ACHN (cell line): ENCODE data around the gene ZNF366.
A peak's percentile ranks its signal among the peaks of the same experiment; 100 is the strongest.

Experiments
- DNase-seq: peaks from one replicate; pipeline ENCODE4 v3.0.0-alpha.2; 2015
- in situ Hi-C: cut with HindIII; loops from 2 replicates; pipeline ENCODE4 v1.10.0; 2017; ENCODE audit warnings: low sequenced_read_pairs, low pct_ligation_motif_present, low pct_unique_long_range_greater_than_20kb

Gene ZNF366

DNA sequence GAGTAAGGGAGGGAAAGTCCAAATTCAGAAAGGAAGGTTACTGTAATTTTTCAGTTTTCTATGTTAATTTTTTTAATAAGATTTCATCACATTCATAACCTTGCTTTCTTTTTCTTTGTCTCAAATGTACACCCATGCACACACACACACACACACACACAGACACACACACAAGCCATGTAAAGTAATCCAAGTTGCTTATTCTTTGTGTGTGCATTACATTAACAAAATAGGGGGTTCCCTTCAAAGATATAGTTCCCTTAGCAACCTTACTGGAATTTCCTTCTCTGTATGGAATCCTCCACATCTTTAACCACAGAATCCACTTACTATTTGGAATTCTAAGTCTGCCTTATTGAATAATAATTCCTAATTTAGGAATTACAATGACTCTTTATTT is 32.7 kb downstream of the ZNF366 start:
- DNase-seq, result no peak
- in situ Hi-C loops, result no loop called here

- DNase-seq, result no peak
- in situ Hi-C loops, result no loop called here
Measured at GRCh38 chr5:72474046-72474500, 33.1 kb downstream of the ZNF366 start.

GRCh38 chr5:72472666-72473422 is 34.4 kb downstream of the ZNF366 start:
- in situ Hi-C loops, result no loop called here
- no peak for DNase-seq

GRCh38 chr5:72472031-72472430 is 35.2 kb downstream of the ZNF366 start:
- DNase-seq, result no peak
- in situ Hi-C loops, result no loop called here

GRCh38 chr5:72470826-72471225 is 36.4 kb downstream of the ZNF366 start:
- in situ Hi-C loops, result no loop called here
- DNase-seq, result peak; percentile 19

DNA sequence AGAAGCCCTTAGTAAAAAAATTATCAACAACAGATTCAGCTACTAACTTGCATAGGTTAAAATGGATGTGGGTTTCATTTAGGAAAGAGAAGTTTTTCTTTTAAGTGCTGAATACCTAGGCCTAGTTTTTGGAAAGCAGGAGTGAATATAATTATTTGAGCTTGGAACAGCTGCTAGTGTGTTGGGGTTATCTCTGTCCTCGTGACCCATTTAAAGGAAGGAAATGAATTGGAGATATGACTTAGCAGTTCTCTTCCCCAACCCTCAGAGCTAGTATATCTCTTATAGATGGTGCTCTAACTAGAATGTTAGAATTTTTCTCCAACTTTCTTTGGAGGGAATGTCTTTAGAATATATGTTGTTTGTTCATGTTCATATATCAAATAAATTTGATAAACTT is 38.6 kb downstream of the ZNF366 start:
- DNase-seq, result no peak
- in situ Hi-C loops, result no loop called here

DNA sequence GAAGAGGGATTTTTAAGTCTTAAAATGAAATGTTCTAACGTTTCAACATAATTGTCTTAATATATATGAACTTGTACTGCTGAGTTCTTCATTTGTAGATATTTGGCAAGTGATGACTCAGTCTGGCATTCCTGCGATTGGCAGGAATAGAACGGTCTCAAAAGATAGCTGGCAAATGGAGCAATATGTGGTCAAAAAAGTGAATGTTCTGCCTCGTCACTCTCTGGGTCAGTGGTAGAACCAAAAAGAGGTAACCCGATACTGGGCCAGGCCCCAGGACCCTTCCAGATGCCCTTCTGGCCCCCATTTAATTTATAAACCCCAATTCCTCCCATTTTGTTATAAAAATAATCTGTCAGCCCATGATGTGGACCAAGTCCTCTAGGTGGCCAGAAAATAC is 39.2 kb downstream of the ZNF366 start:
- no peak for DNase-seq
- in situ Hi-C loops, result no loop called here

- in situ Hi-C loops, result no loop called here
- DNase-seq, result no peak
Measured at GRCh38 chr5:72467461-72467860, 39.7 kb downstream of the ZNF366 start.

DNA sequence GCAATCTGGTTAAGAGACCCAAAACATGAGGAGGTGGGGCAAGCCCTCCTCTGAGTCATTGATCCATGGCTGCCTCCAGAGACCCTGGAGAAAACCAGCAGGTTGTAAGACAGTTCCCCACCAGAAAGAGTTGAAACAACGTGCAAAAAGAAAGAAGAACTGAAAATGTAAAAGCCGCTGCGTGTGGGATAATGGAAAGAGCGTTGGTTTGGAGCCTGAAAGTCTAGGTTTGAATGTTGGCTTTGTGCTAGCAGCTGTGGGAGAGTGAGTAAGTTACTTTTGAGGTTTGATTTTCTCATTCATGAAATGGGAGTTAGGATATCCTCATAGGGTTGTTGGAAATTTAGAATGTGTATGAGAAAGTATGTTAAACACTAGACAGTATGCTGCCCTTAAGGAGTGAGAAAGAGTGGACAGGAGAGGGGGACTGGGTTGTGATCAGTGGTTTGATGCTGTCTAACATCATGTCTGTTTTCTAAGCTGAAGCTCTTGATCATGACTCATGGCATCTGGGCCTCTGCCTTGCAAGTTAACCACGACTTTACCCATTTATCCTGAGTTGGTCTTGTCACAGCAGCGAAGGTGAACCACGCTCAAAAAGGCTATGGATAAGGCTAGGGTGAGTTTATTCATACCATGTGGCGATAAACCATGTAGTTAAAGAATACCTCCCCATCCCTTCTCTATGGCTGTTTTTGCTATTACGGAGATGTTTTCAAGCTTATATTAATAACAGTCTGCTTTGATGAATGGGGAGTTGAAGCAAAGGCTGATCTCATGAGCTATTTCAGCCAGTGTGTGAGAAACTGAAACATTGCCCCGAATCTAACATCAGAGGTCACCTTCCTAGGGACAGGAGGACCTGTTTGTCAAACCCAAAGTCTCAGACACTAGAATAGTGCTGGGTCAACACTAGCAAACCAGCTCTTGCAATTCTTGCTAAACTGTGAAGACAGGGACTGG is 41.3 kb downstream of the ZNF366 start:
- in situ Hi-C loops, result no loop called here
- no peak for DNase-seq

- no peak for DNase-seq
- in situ Hi-C loops, result no loop called here
Measured at GRCh38 chr5:72465066-72465465, 42.1 kb downstream of the ZNF366 start.

- no peak for DNase-seq
- in situ Hi-C loops, result no loop called here
Measured at GRCh38 chr5:72464071-72464470, 43.1 kb downstream of the ZNF366 start.

GRCh38 chr5:72463449-72464052 is 43.7 kb downstream of the ZNF366 start:
- in situ Hi-C loops, result no loop called here
- no peak for DNase-seq

- in situ Hi-C loops, result no loop called here
- DNase-seq, result no peak
Measured at GRCh38 chr5:72460413-72460812, 46.8 kb downstream of the ZNF366 start.

GRCh38 chr5:72459913-72460312 is 47.3 kb downstream of the ZNF366 start:
- DNase-seq, result no peak
- in situ Hi-C loops, result no loop called here

- DNase-seq, result no peak
- in situ Hi-C loops, result no loop called here
Measured at GRCh38 chr5:72459089-72459661, 48.0 kb downstream of the ZNF366 start.

DNA sequence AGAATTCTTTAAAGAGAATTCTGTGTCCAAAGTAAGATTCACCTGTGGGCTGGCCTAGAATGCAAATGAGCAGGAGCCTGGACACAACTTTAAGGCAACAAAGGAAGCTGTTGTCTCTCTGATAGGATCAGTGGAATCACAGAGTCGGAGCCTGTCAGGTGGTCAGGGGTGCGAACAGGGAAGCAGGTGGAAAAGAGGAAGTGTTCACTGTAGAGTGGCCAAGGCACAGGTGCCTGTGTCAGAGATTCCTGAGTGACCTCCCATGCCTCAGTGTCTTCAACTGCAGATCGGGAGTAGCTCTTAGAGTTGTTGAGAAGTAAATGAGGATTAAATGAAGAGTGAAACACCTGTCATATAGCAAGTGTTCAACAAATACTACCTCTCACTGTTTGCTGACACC is 48.8 kb downstream of the ZNF366 start:
- DNase-seq, result no peak
- in situ Hi-C loops, result no loop called here

- in situ Hi-C loops, result no loop called here
- no peak for DNase-seq
Measured at GRCh38 chr5:72457491-72457890, 49.7 kb downstream of the ZNF366 start.

DNA sequence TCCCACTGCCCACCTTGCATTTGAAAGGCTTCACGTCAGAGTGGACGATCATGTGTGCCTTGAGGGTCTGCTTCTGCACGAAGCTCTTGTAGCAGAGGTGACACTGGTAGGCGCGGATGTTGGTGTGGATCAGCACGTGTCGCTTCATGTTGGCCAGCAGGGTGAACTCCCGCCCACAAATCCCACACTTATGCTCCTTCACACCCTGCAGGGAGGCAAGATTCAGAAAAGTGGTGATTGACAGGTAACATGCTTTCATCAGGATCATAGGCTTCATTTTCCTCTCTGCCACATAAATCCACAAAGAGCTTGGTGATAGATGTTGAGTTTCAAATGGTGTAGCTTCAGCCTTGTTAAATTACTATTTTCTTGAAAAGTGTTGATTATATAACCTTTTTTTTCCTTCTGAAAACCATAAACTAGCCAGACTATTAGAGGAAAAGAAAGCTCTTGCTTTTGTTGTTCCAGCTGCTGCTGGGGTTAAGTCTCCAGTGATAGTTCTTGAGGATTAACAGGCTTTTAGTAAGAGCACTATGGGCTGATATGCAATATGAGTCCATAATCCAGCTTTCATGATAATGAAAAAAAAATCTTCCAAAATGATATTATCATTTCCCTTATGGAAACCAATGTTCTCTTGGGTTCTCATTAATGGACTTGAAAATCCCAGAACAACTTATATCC is 50.7 kb downstream of the ZNF366 start:
- in situ Hi-C loops, result no loop called here
- no peak for DNase-seq
